MM.1S (cell line): ENCODE data around the gene PLIN4.

Experiments
- DNase-seq: peaks from one replicate; pipeline ENCODE4 v3.0.0-alpha.2; 2015
- H2AFZ ChIP-seq: fragments of 300-600 bp; sonication (generic); 2 replicates; pipeline ENCODE4 v1.6.0; 2016; ENCODE audit warnings: antibody characterized with exemption, low read length
- H3F3A ChIP-seq: fragments of 300-600 bp; sonication (generic); 2 replicates; pipeline ENCODE4 v1.6.1; 2016; ENCODE audit warnings: mild to moderate bottlenecking, antibody characterized with exemption, low read length, moderate library complexity, mixed read lengths; ENCODE audit not compliant: insufficient read depth
- H3K27ac ChIP-seq: fragments of 300-600 bp; sonication (generic); 2 replicates; pipeline ENCODE4 v1.5.1; 2016; ENCODE audit warnings: mild to moderate bottlenecking, low read length
- H3K27me3 ChIP-seq: fragments of 300-600 bp; sonication (generic); replicated peaks from 2 replicates; pipeline ENCODE4 v1.6.0; 2016; ENCODE audit warnings: low read length; ENCODE audit not compliant: insufficient read depth
- H3K36me3 ChIP-seq: fragments of 300-600 bp; sonication (generic); replicated peaks from 2 replicates; pipeline ENCODE4 v1.6.1; 2016; ENCODE audit warnings: mild to moderate bottlenecking, low read length, mixed read lengths; ENCODE audit not compliant: insufficient read depth
- H3K4me1 ChIP-seq: fragments of 300-600 bp; sonication (generic); 2 replicates; pipeline ENCODE4 v1.6.1; 2016; ENCODE audit warnings: low read length, mixed read lengths
- H3K4me2 ChIP-seq: fragments of 300-600 bp; sonication (generic); 2 replicates; pipeline ENCODE4 v1.6.0; 2016; ENCODE audit warnings: low read depth, low read length
- H3K4me3 ChIP-seq: fragments of 300-600 bp; sonication (generic); 2 replicates; pipeline ENCODE4 v1.5.1; 2016; ENCODE audit warnings: low read length, mixed read lengths
- H3K79me2 ChIP-seq: fragments of 300-600 bp; sonication (generic); 2 replicates; pipeline ENCODE4 v1.6.1; 2016; ENCODE audit warnings: mixed run types, low read length, mixed read lengths
- H3K9ac ChIP-seq: fragments of 300-600 bp; sonication (generic); 2 replicates; pipeline ENCODE4 v1.6.1; 2016; ENCODE audit warnings: low read length, mixed read lengths
- H3K9me2 ChIP-seq: fragments of 300-600 bp; sonication (generic); replicated peaks from 2 replicates; pipeline ENCODE4 v1.6.1; 2016; ENCODE audit warnings: mild to moderate bottlenecking, low read length, mixed read lengths; ENCODE audit not compliant: insufficient read depth
- H3K9me3 ChIP-seq: fragments of 300-600 bp; sonication (generic); replicated peaks from 2 replicates; pipeline ENCODE4 v1.6.1; 2016; ENCODE audit warnings: mild to moderate bottlenecking, low read length, mixed read lengths; ENCODE audit not compliant: insufficient read depth
- H4K20me1 ChIP-seq: fragments of 300-600 bp; sonication (generic); 2 replicates; pipeline ENCODE4 v1.6.1; 2016; ENCODE audit warnings: mild to moderate bottlenecking, low read length, moderate library complexity, mixed read lengths; ENCODE audit not compliant: insufficient read depth
- EZH2 ChIP-seq: fragments of 300-600 bp; sonication (generic); optimal IDR thresholded peaks from 2 replicates; pipeline ENCODE3; 2017; ENCODE audit warnings: low read depth, mild to moderate bottlenecking, antibody characterized with exemption, low read length, mixed read lengths
- EZH2phosphoT487 ChIP-seq: fragments of 300-600 bp; sonication (generic); IDR thresholded peaks from 2 replicates; pipeline ENCODE4 v1.6.1; 2018; ENCODE audit warnings: antibody characterized with exemption, low read length
- TF ChIP-seq, protein P1 (sequence below): fragments of 300-600 bp; sonication (generic); IDR thresholded peaks from 2 replicates; pipeline ENCODE4 v1.5.1; 2016; ENCODE audit warnings: antibody characterized with exemption, low read length, mixed read lengths

Gene PLIN4

DNA sequence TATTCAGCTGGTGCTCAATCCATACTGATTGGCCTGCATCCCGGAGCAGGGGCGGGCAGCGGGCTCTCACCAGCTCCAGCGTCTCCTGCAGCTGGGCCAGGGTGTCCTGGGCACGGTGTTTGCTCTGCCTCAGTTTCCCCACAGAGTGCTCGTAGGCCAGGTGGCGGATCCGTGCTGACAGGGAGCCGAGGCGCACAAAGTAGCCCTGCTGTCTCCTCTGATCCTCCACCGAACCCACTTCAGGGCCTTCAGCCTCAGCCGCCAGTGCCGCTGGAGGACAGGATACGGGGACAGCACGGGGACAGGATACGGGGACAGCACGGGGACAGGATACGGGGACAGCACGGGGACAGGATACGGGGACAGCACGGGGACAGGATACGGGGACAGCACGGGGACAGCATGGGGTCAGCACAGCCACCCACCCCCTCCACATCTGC, 7.3 kb upstream of the PLIN4 start:
- peaks cover 93% of the 10 kb centered on the region for H3K27me3 ChIP-seq
- no peaks in the 10 kb centered on the region for H3K9me2 ChIP-seq
- no peaks in the 10 kb centered on the region for H3K79me2 ChIP-seq
- no peak for DNase-seq
- H3K9ac ChIP-seq = no peak overlapping the region
- no peaks in the 10 kb centered on the region for H3F3A ChIP-seq
- H3K4me1 ChIP-seq = no peaks in the 10 kb centered on the region
- H3K9me3 ChIP-seq = no peaks in the 10 kb centered on the region
- H3K27ac ChIP-seq = no peak overlapping the region
- H2AFZ ChIP-seq = no peak overlapping the region
- H4K20me1 ChIP-seq = no peaks in the 10 kb centered on the region
- H3K4me2 ChIP-seq = no peak overlapping the region
- TF ChIP-seq, protein P1, sequence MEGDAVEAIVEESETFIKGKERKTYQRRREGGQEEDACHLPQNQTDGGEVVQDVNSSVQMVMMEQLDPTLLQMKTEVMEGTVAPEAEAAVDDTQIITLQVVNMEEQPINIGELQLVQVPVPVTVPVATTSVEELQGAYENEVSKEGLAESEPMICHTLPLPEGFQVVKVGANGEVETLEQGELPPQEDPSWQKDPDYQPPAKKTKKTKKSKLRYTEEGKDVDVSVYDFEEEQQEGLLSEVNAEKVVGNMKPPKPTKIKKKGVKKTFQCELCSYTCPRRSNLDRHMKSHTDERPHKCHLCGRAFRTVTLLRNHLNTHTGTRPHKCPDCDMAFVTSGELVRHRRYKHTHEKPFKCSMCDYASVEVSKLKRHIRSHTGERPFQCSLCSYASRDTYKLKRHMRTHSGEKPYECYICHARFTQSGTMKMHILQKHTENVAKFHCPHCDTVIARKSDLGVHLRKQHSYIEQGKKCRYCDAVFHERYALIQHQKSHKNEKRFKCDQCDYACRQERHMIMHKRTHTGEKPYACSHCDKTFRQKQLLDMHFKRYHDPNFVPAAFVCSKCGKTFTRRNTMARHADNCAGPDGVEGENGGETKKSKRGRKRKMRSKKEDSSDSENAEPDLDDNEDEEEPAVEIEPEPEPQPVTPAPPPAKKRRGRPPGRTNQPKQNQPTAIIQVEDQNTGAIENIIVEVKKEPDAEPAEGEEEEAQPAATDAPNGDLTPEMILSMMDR = no peak
- no peak for TF ChIP-seq EZH2
- no peak for TF ChIP-seq EZH2phosphoT487
- no peak overlapping the region for H3K4me3 ChIP-seq
- no peaks in the 10 kb centered on the region for H3K36me3 ChIP-seq

DNA sequence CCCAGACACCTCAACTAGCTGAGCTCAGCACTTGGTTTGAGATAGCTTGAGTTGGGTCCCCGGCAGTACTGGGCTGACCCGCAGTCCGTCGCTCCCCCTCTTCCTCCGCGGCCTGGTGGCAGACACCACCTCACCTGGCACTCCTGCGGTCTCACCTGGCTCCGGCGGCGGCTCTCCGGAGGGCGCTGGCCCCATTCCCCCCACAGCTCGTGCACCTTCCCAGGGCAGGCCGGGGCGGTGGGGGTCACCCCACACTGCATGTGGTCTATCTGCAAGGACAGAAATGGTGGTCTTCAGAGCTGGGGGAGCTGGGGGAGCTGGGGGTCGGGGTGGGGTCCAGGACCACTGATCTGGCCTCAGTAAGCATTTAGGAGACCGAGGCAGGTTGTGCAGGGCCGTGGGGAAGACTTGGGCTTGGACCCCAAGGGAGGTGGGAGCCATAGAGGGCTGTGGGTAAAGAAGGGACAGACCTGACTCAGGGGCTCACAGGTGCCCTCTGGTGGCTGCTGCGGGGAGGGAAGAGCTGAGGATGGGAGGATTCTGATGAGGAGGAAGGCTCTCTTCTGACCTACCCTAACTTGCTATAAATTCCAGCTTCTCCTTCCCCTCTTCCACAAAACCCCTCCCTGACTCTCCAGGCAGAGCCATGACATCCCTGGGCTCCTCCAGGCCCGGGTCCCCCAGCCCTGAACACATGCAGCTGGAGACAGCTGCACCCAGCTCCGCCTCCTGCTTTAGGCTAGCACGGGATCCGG, 6.7 kb upstream of the PLIN4 start:
- no peak overlapping the region for H2AFZ ChIP-seq
- peaks cover 89% of the 10 kb centered on the region for H3K27me3 ChIP-seq
- no peaks in the 10 kb centered on the region for H3K36me3 ChIP-seq
- no peaks in the 10 kb centered on the region for H3K79me2 ChIP-seq
- no peak overlapping the region for H3K4me3 ChIP-seq
- H3K9me3 ChIP-seq = no peaks in the 10 kb centered on the region
- no peaks in the 10 kb centered on the region for H3K4me1 ChIP-seq
- no peak overlapping the region for H3K27ac ChIP-seq
- no peak for TF ChIP-seq EZH2phosphoT487
- TF ChIP-seq, protein P1 = peak; percentile 76
- H3K9ac ChIP-seq = no peak overlapping the region
- no peaks in the 10 kb centered on the region for H4K20me1 ChIP-seq
- H3K9me2 ChIP-seq = no peaks in the 10 kb centered on the region
- H3K4me2 ChIP-seq = no peak overlapping the region
- no peaks in the 10 kb centered on the region for H3F3A ChIP-seq
- DNase-seq = peak; percentile 41

DNA sequence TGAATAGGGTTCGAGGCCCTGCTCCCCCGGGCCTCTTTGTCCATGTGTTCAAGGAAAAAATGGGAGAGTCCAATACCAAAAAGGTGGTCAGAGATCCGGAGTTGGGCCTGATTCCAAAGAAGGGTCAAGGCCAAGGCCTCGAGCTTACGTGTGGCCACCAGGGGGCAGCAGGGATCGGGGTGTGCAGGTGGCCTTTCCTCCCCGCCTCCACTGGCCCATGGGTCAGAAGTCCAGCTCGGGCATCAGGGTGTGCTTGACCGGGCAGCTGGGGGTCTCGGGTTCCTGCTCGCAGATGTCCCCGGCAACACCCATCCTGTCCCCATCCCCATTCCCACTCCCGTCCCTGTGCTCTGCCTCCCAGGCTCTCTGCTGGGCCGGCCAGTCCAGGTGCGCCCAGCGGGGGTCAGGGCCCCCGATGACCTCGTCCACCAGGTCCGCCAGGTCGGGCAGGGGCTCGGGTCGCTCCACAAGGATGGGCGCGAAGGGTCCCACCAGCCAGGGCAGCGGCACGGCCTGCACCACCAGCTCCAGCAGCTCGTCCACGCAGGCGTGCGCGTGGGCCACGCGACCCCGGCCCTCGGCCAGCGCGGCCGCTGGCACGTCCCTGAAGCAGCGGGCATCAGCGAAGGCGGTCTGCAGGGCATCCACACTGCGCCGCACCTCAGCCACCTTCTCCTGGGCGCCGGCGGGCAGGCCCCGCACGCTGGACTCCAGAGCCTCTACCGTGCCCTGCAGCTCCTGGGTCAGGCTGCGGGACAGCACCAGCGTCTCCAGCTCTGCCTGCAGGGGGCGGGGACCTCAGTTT, 5.2 kb upstream of the PLIN4 start:
- Histone ChIP-seq H3K36me3 (no peaks in the 10 kb centered on the region), H3K4me3 (no peak overlapping the region), H2AFZ (no peak overlapping the region), H4K20me1 (no peaks in the 10 kb centered on the region), H3K27ac (no peak overlapping the region), H3K9me2 (no peaks in the 10 kb centered on the region), H3K4me1 (no peaks in the 10 kb centered on the region), H3K9ac (no peak overlapping the region), H3K4me2 (no peak overlapping the region), H3K27me3 (peaks cover 92% of the 10 kb centered on the region), H3K9me3 (no peaks in the 10 kb centered on the region), H3F3A (no peaks in the 10 kb centered on the region), H3K79me2 (no peaks in the 10 kb centered on the region)
- TF ChIP-seq, protein P1 = peak; percentile 84
- TF ChIP-seq EZH2phosphoT487 = no peak
- no peak for TF ChIP-seq EZH2
- DNase-seq = peak; percentile 39
